HAP-1 (cell line): ENCODE results near the gene SEMA3F.
"Not testable (repeated sequence)": the region's sequence is repeated elsewhere in the genome, so short reads cannot be mapped to it uniquely, and the experiment has no call there.

Source experiments
- DNase-seq, 2 experiments: peaks; one replicate each; pipeline ENCODE4 v3.0.0-alpha.2; 2016 to 2020; ENCODE audit warnings: low spot score in 2 of 2
- H3K27me3 ChIP-seq: fragments of 250-450 bp; sonication (Bioruptor Pico); 2 replicates; pipeline ENCODE4 v1.5.1; 2020; ENCODE audit warnings: low read depth, mild to moderate bottlenecking, moderate library complexity
- H3K36me3 ChIP-seq: fragments of 250-450 bp; sonication (Bioruptor Pico); replicated peaks from 2 replicates; pipeline ENCODE4 v1.5.1; 2020; ENCODE audit warnings: mild to moderate bottlenecking
- H3K4me1 ChIP-seq: fragments of 250-450 bp; sonication (Bioruptor Pico); 2 replicates; pipeline ENCODE4 v1.5.1; 2020; ENCODE audit warnings: mild to moderate bottlenecking
- H3K4me3 ChIP-seq: fragments of 250-450 bp; sonication (Bioruptor Pico); 2 replicates; pipeline ENCODE4 v1.5.1; 2020; ENCODE audit warnings: mild to moderate bottlenecking, moderate library complexity
- H3K9me3 ChIP-seq: fragments of 250-450 bp; sonication (Bioruptor Pico); 2 replicates; pipeline ENCODE4 v1.5.1; 2020; ENCODE audit warnings: mild to moderate bottlenecking, moderate library complexity
- in situ Hi-C: fragments of 300-500 bp; cut with MboI; formaldehyde crosslinking; loops from 3 replicates; pipeline ENCODE4 v1.14.3; 2020; ENCODE audit warnings: low sequenced_read_pairs, inconsistent platforms, mixed read lengths

Gene SEMA3F

GRCh38 chr3:50214824-50215223 is 59.7 kb downstream of the SEMA3F start:
- Histone ChIP-seq H3K4me3 (no peak overlapping the region), H3K27me3 (no peaks in the 10 kb centered on the region), H3K4me1 (no peaks in the 10 kb centered on the region), H3K36me3 (no peaks in the 10 kb centered on the region), H3K9me3 (no peaks in the 10 kb centered on the region)
- in situ Hi-C loops = no loop called here
- no peak for DNase-seq

GRCh38 chr3:50215529-50215928 is 60.4 kb downstream of the SEMA3F start:
- no peak overlapping the region for H3K4me3 ChIP-seq
- no peaks in the 10 kb centered on the region for H3K9me3 ChIP-seq
- H3K27me3 ChIP-seq = no peaks in the 10 kb centered on the region
- DNase-seq = no peak
- in situ Hi-C loops = no loop called here
- H3K4me1 ChIP-seq = no peaks in the 10 kb centered on the region
- no peaks in the 10 kb centered on the region for H3K36me3 ChIP-seq

- H3K4me3 ChIP-seq = no peak overlapping the region
Measured at GRCh38 chr3:50217681-50218080, 62.6 kb downstream of the SEMA3F start.

GRCh38 chr3:50218448-50218847 is 63.3 kb downstream of the SEMA3F start:
- DNase-seq = no peak
- Histone ChIP-seq H3K36me3 (no peaks in the 10 kb centered on the region), H3K4me3 (no peak overlapping the region), H3K9me3 (no peaks in the 10 kb centered on the region), H3K4me1 (no peaks in the 10 kb centered on the region), H3K27me3 (no peaks in the 10 kb centered on the region)
- in situ Hi-C loops = no loop called here

More at GRCh38 chr3:50217681-50218080, 62.6 kb downstream of the SEMA3F start:
- H3K9me3 ChIP-seq = no peaks in the 10 kb centered on the region
- in situ Hi-C loops = no loop called here
- no peak for DNase-seq
- H3K4me1 ChIP-seq = no peaks in the 10 kb centered on the region
- H3K27me3 ChIP-seq = no peaks in the 10 kb centered on the region
- H3K36me3 ChIP-seq = no peaks in the 10 kb centered on the region

- H3K4me1 ChIP-seq = no peaks in the 10 kb centered on the region
- H3K4me3 ChIP-seq = no peak overlapping the region
- no peaks in the 10 kb centered on the region for H3K9me3 ChIP-seq
- H3K27me3 ChIP-seq = no peaks in the 10 kb centered on the region
- H3K36me3 ChIP-seq = no peaks in the 10 kb centered on the region
- no peak for DNase-seq
- in situ Hi-C loops = no loop called here
Measured at GRCh38 chr3:50219285-50219684, 64.2 kb downstream of the SEMA3F start.

GRCh38 chr3:50220109-50220508 is 65.0 kb downstream of the SEMA3F start:
- Histone ChIP-seq H3K36me3 (no peaks in the 10 kb centered on the region), H3K9me3 (no peaks in the 10 kb centered on the region), H3K4me3 (no peak overlapping the region), H3K4me1 (no peaks in the 10 kb centered on the region), H3K27me3 (no peaks in the 10 kb centered on the region)
- in situ Hi-C loops = no loop called here
- DNase-seq = no peak

GRCh38 chr3:50221051-50221410 is 65.9 kb downstream of the SEMA3F start:
- DNase-seq = no peak
- H3K4me3 ChIP-seq = no peak overlapping the region
- no peaks in the 10 kb centered on the region; the same call in 1 of the 2 replicates for H3K4me1 ChIP-seq
- no peaks in the 10 kb centered on the region for H3K9me3 ChIP-seq
- in situ Hi-C loops = no loop called here
- H3K36me3 ChIP-seq = no peaks in the 10 kb centered on the region
- no peaks in the 10 kb centered on the region for H3K27me3 ChIP-seq

GRCh38 chr3:50221411-50222168 is 66.5 kb downstream of the SEMA3F start:
- no peaks in the 10 kb centered on the region for H3K27me3 ChIP-seq
- H3K4me3 ChIP-seq = no peak overlapping the region
- no peaks in the 10 kb centered on the region for H3K9me3 ChIP-seq
- peaks cover 3% of the 10 kb centered on the region for H3K4me1 ChIP-seq
- DNase-seq = no peak
- H3K36me3 ChIP-seq = no peaks in the 10 kb centered on the region
- in situ Hi-C loops = no loop called here

- Histone ChIP-seq H3K4me1 (peaks cover 7% of the 10 kb centered on the region), H3K9me3 (no peaks in the 10 kb centered on the region), H3K4me3 (no peak overlapping the region), H3K27me3 (no peaks in the 10 kb centered on the region), H3K36me3 (no peaks in the 10 kb centered on the region)
- in situ Hi-C loops = no loop called here
- no peak for DNase-seq
Measured at GRCh38 chr3:50222169-50222528, 67.0 kb downstream of the SEMA3F start.

- H3K36me3 ChIP-seq = no peaks in the 10 kb centered on the region
- DNase-seq = no peak
- peaks cover 10% of the 10 kb centered on the region for H3K4me1 ChIP-seq
- no peak overlapping the region for H3K4me3 ChIP-seq
- in situ Hi-C loops = no loop called here
- no peaks in the 10 kb centered on the region for H3K9me3 ChIP-seq
- no peaks in the 10 kb centered on the region for H3K27me3 ChIP-seq
Measured at GRCh38 chr3:50224639-50225038, 69.5 kb downstream of the SEMA3F start.

- Histone ChIP-seq H3K36me3 (no peaks in the 10 kb centered on the region), H3K9me3 (no peaks in the 10 kb centered on the region), H3K27me3 (no peaks in the 10 kb centered on the region), H3K4me1 (peaks cover 10% of the 10 kb centered on the region), H3K4me3 (peak overlapping the region; percentile 50)
- in situ Hi-C loops = no loop called here
- no peak for DNase-seq
Measured at GRCh38 chr3:50226888-50227389, 71.8 kb downstream of the SEMA3F start.

GRCh38 chr3:50227390-50228183 is 72.5 kb downstream of the SEMA3F start:
- Histone ChIP-seq H3K4me3 (peak overlapping the region; percentile 50), H3K9me3 (no peaks in the 10 kb centered on the region), H3K27me3 (no peaks in the 10 kb centered on the region), H3K4me1 (peaks cover 10% of the 10 kb centered on the region), H3K36me3 (no peaks in the 10 kb centered on the region)
- in situ Hi-C loops = no loop called here
- peak; percentile 93 to 97 for DNase-seq

- H3K9me3 ChIP-seq, DNase-seq, in situ Hi-C loops: not testable (repeated sequence)
Measured at GRCh38 chr3:50228184-50228763, 73.2 kb downstream of the SEMA3F start.

GRCh38 chr3:50229490-50229889 is 74.4 kb downstream of the SEMA3F start:
- in situ Hi-C loops = no loop called here
- no peak for DNase-seq
- Histone ChIP-seq H3K9me3 (no peaks in the 10 kb centered on the region), H3K4me3 (no peak overlapping the region), H3K4me1 (peaks cover 10% of the 10 kb centered on the region), H3K36me3 (no peaks in the 10 kb centered on the region), H3K27me3 (no peaks in the 10 kb centered on the region)

More at GRCh38 chr3:50228184-50228763, 73.2 kb downstream of the SEMA3F start:
- not testable (repeated sequence) for H3K36me3 ChIP-seq, H3K27me3 ChIP-seq
- Histone ChIP-seq H3K4me1 (peaks cover 10% of the 10 kb centered on the region), H3K4me3 (peak overlapping the region; percentile 50)
